Osteocyte (in vitro differentiated cells): ENCODE data around the gene B3GALT2. TPM values are rescaled to one million over a fixed set of nuclear protein-coding genes. Genes with fewer than 3 reads are reported as not detected.
A peak's percentile ranks its signal among the peaks of the same experiment; 100 is the strongest.

Experiments
- DNase-seq: peaks from one replicate; pipeline ENCODE4 v3.0.0; 2021; ENCODE audit warnings: mixed read lengths; ENCODE audit not compliant: unreplicated experiment; ENCODE audit errors: extremely low spot score
- H3K27ac Mint-ChIP-seq: one replicate; pipeline ENCODE4 v1.8.0; 2021; ENCODE audit warnings: mild to moderate bottlenecking, mixed read lengths; ENCODE audit not compliant: unreplicated experiment
- H3K27me3 Mint-ChIP-seq: one replicate; pipeline ENCODE4 v1.8.0; 2021; ENCODE audit warnings: mixed read lengths; ENCODE audit not compliant: unreplicated experiment
- H3K36me3 Mint-ChIP-seq: one replicate; pipeline ENCODE4 v1.8.0; 2021; ENCODE audit warnings: mixed read lengths; ENCODE audit not compliant: unreplicated experiment
- H3K4me1 Mint-ChIP-seq: one replicate; pipeline ENCODE4 v1.8.0; 2021; ENCODE audit warnings: mixed read lengths; ENCODE audit not compliant: unreplicated experiment
- H3K4me3 Mint-ChIP-seq: one replicate; pipeline ENCODE4 v1.8.0; 2021; ENCODE audit warnings: mild to moderate bottlenecking, moderate library complexity, mixed read lengths; ENCODE audit not compliant: unreplicated experiment
- H3K9me3 Mint-ChIP-seq: one replicate; pipeline ENCODE4 v1.8.0; 2021; ENCODE audit warnings: mixed read lengths; ENCODE audit not compliant: unreplicated experiment
- total RNA-seq: library from RNA; stranded (reverse); gene quantifications from 2 replicates; pipeline ENCODE4 v1.2.1, GENCODE V29; 2021
- TF ChIP-seq, protein P1 (sequence below): fragments of 200-600 bp; sonication (generic); IDR thresholded peaks from 2 replicates; pipeline ENCODE4 v1.5.0; 2021; ENCODE audit warnings: antibody characterized with exemption, mild to moderate bottlenecking, moderate library complexity

Gene B3GALT2
- total RNA-seq, 1 donor from 2014 or later = 30.0 TPM

DNA sequence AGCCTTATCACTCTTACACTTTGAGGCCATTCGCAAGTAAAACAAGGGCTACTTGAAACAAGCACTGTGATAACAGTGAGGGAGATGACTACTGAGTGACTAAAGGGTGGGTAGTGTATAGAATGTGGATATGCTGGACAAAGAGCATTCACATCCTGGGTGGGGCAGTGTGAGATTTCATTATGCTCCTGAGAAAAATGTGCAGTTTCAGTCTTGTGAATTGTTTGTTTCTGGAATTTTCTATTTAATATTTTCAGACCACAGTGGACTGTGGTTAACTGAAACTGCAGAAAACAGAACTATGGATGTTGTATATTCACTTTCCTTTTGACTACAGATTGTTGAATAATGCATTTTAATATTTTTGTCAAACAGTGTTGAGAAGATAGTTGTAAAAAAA, 25.1 kb upstream of the B3GALT2 start:
- H3K27me3 Mint-ChIP-seq = no peaks in the 10 kb centered on the region
- TF ChIP-seq, protein P1, sequence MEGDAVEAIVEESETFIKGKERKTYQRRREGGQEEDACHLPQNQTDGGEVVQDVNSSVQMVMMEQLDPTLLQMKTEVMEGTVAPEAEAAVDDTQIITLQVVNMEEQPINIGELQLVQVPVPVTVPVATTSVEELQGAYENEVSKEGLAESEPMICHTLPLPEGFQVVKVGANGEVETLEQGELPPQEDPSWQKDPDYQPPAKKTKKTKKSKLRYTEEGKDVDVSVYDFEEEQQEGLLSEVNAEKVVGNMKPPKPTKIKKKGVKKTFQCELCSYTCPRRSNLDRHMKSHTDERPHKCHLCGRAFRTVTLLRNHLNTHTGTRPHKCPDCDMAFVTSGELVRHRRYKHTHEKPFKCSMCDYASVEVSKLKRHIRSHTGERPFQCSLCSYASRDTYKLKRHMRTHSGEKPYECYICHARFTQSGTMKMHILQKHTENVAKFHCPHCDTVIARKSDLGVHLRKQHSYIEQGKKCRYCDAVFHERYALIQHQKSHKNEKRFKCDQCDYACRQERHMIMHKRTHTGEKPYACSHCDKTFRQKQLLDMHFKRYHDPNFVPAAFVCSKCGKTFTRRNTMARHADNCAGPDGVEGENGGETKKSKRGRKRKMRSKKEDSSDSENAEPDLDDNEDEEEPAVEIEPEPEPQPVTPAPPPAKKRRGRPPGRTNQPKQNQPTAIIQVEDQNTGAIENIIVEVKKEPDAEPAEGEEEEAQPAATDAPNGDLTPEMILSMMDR = peak; percentile 18
- no peak overlapping the region for H3K4me3 Mint-ChIP-seq
- DNase-seq = no peak
- peaks cover 70% of the 10 kb centered on the region for H3K36me3 Mint-ChIP-seq
- H3K4me1 Mint-ChIP-seq = peaks cover 32% of the 10 kb centered on the region
- H3K9me3 Mint-ChIP-seq = peaks cover 31% of the 10 kb centered on the region
- H3K27ac Mint-ChIP-seq = peak overlapping the region; percentile 66

DNA sequence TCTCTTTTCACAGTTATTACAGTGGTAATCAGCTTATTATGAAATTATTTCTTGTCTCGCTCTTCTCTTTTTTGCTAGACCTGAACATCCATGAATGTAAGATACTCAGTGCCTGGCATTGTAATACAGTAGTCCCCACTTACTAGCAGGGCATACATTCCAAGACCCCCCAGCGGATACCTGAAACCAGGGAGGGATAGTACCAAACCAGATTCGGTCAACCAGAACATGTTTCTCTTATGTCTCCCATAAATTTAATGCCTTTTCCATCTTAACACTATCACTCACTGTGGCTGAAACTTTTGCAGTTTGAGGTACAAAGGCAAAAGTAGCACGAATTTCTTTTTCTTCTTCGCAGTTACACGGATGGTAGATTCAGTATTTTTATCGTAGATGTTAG, 24.6 kb upstream of the B3GALT2 start:
- peaks cover 30% of the 10 kb centered on the region for H3K9me3 Mint-ChIP-seq
- H3K27ac Mint-ChIP-seq = peak overlapping the region; percentile 66
- no peak overlapping the region for H3K4me3 Mint-ChIP-seq

DNA sequence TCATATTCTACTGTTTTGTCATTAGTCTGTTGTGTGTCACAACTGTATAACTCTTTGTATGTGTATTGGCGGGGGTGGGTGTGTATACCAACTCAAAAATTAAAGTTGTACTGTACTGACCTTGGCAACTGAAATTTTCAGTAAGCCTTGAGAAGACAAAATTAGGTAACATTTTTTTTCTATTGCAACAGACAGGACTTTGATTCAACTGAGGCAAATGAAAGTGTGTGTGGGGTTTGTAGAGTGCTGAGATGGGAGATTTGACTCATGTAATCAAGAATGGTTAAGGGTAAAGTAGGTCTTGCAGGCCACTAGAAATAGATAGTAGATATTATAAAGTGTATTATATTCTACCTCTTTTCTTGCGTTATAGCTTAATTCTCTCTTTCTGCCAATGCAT, 14.6 kb upstream of the B3GALT2 start:
- DNase-seq = no peak
- Mint-ChIP-seq H3K27ac (no peak overlapping the region), H3K9me3 (peaks cover 7% of the 10 kb centered on the region), H3K4me3 (no peak overlapping the region), H3K36me3 (peaks cover 24% of the 10 kb centered on the region), H3K4me1 (peaks cover 32% of the 10 kb centered on the region), H3K27me3 (no peaks in the 10 kb centered on the region)
- TF ChIP-seq, protein P1 = no peak

More for the DNA sequence above, 24.6 kb upstream of the B3GALT2 start:
- TF ChIP-seq, protein P1 = no peak
- Mint-ChIP-seq H3K27me3 (no peaks in the 10 kb centered on the region), H3K4me1 (peaks cover 32% of the 10 kb centered on the region), H3K36me3 (peaks cover 70% of the 10 kb centered on the region)
- no peak for DNase-seq

DNA sequence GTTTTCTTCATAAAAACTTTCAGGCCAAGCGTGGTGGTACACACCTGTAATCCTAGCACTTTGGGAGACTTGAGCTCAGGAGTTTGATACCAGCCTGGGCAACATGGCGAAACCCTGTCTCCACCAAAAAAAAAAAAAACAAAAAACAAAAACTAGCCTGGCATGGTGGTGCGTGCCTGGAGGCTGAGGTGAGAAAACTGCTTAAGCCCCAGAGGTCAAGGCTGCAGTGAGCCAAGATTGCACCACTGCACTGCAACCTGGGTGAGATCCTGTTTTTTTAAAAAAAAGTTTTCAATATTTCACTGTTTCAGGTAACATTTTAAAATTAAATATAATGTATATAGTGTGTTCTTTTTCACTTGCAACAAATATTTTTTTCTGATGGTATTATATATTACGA, 13.5 kb upstream of the B3GALT2 start:
- Mint-ChIP-seq H3K27me3 (no peaks in the 10 kb centered on the region), H3K4me1 (peaks cover 34% of the 10 kb centered on the region), H3K9me3 (peaks cover 5% of the 10 kb centered on the region), H3K4me3 (no peak overlapping the region), H3K36me3 (peaks cover 18% of the 10 kb centered on the region), H3K27ac (no peak overlapping the region)
- TF ChIP-seq, protein P1 = no peak
- DNase-seq = no peak

DNA sequence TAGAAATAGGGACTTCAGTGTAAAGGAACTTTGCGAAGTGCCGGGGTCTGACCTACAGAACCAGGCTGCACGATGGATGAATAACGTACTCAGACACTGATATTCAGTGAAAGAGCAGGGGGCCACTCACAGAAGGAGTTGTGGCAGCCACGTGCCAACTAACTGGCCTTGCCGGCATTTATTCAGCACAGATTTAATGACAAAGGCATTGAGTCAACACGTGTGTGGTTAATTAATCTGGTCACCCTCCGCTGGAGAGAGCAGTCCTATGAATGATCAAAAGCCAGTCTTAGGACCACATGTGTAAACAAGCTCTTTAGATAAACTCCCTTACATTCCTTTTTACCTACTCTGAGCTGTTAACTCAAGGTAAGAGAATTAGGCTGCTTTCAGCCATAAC, 6.2 kb upstream of the B3GALT2 start:
- Mint-ChIP-seq H3K4me3 (no peak overlapping the region), H3K9me3 (peaks cover 5% of the 10 kb centered on the region), H3K36me3 (peaks cover 15% of the 10 kb centered on the region), H3K27ac (no peak overlapping the region), H3K27me3 (no peaks in the 10 kb centered on the region), H3K4me1 (peaks cover 53% of the 10 kb centered on the region)
- TF ChIP-seq, protein P1 = no peak
- no peak for DNase-seq
